Measurements from ENCODE around the gene DPP3.
"Not testable (repeated sequence)": the region's sequence is repeated elsewhere in the genome, so short reads cannot be mapped to it uniquely, and the experiment has no call there.

DPP3 gene

GRCh38 chr11:66480117-66480938, at the start of gene DPP3:
Gene DPP3, plus strand, starts transcription at chr11:66480434. Its CDS starts 1,767 bp downstream, at chr11:66482201.
- peak; percentile 87 to 90 for DNase-seq (ENCODE audit: low read depth in 2 of 2, low spot score in 1 of 2)

GRCh38 chr11:66431287-66431686, 48.9 kb upstream of the DPP3 start:
- DNase-seq (ENCODE audit: low read depth in 2 of 2, low spot score in 1 of 2) = not testable (repeated sequence)

GRCh38 chr11:66431871-66432329, 48.3 kb upstream of the DPP3 start:
- not testable (repeated sequence) for DNase-seq (ENCODE audit: low read depth in 2 of 2, low spot score in 1 of 2)

- DNase-seq (ENCODE audit: low read depth in 2 of 2, low spot score in 1 of 2) = no peak
Observed at GRCh38 chr11:66432597-66432996, 47.6 kb upstream of the DPP3 start.

GRCh38 chr11:66437979-66438503, 42.2 kb upstream of the DPP3 start:
- no peak for DNase-seq (ENCODE audit: low read depth in 2 of 2, low spot score in 1 of 2)

GRCh38 chr11:66438504-66439466, 41.4 kb upstream of the DPP3 start, which contains the start of gene MRPL11:
Gene MRPL11, minus strand, starts transcription at chr11:66438848. Its CDS starts 94 bp downstream, at chr11:66438754.
- DNase-seq (ENCODE audit: low read depth in 2 of 2, low spot score in 1 of 2) = peak; percentile 52 to 71

GRCh38 chr11:66440101-66440939, 39.9 kb upstream of the DPP3 start:
- DNase-seq (ENCODE audit: low read depth in 2 of 2, low spot score in 1 of 2) = not testable (repeated sequence)

GRCh38 chr11:66440940-66441282, 39.3 kb upstream of the DPP3 start:
- DNase-seq (ENCODE audit: low read depth in 2 of 2, low spot score in 1 of 2) = not testable (repeated sequence)

GRCh38 chr11:66443602-66444001, 36.6 kb upstream of the DPP3 start:
- no peak for DNase-seq (ENCODE audit: low read depth in 2 of 2, low spot score in 1 of 2)

GRCh38 chr11:66447012-66447411, 33.2 kb upstream of the DPP3 start:
- DNase-seq (ENCODE audit: low read depth in 2 of 2, low spot score in 1 of 2) = no peak

GRCh38 chr11:66448523-66448922, 31.7 kb upstream of the DPP3 start:
- DNase-seq (ENCODE audit: low read depth in 2 of 2, low spot score in 1 of 2) = no peak

GRCh38 chr11:66450560-66450959, 29.7 kb upstream of the DPP3 start:
- DNase-seq (ENCODE audit: low read depth in 2 of 2, low spot score in 1 of 2) = no peak

GRCh38 chr11:66451663-66452062, 28.6 kb upstream of the DPP3 start:
- no peak for DNase-seq (ENCODE audit: low read depth in 2 of 2, low spot score in 1 of 2)

- DNase-seq (ENCODE audit: low read depth in 2 of 2, low spot score in 1 of 2) = no peak
Observed at GRCh38 chr11:66454247-66454646, 26.0 kb upstream of the DPP3 start.

GRCh38 chr11:66454828-66455227, 25.4 kb upstream of the DPP3 start:
- no peak for DNase-seq (ENCODE audit: low read depth in 2 of 2, low spot score in 1 of 2)

GRCh38 chr11:66457826-66458225, 22.4 kb upstream of the DPP3 start:
- no peak for DNase-seq (ENCODE audit: low read depth in 2 of 2, low spot score in 1 of 2)

GRCh38 chr11:66459138-66459778, 21.0 kb upstream of the DPP3 start:
- no peak for DNase-seq (ENCODE audit: low read depth in 2 of 2, low spot score in 1 of 2)

GRCh38 chr11:66462010-66462409, 18.2 kb upstream of the DPP3 start:
- DNase-seq (ENCODE audit: low read depth in 2 of 2, low spot score in 1 of 2) = no peak

GRCh38 chr11:66462911-66463310, 17.3 kb upstream of the DPP3 start:
- no peak for DNase-seq (ENCODE audit: low read depth in 2 of 2, low spot score in 1 of 2)

- not testable (repeated sequence) for DNase-seq (ENCODE audit: low read depth in 2 of 2, low spot score in 1 of 2)
Observed at GRCh38 chr11:66464116-66464515, 16.1 kb upstream of the DPP3 start.

Data from stimulated activated CD8-positive, alpha-beta memory T cell treated with anti-CD3 and anti-CD28 coated beads, Interleukin-4, amount 100 ng/mL, for 1 hour (primary cell).